GM21619 (cell line): ENCODE measurements around the gene PRM2.

Experiments
- ATAC-seq: cut with Tn5 transposase; IDR thresholded peaks from one replicate; pipeline ENCODE4 v1.9.1; 2021; ENCODE audit not compliant: unreplicated experiment

Gene PRM2

DNA sequence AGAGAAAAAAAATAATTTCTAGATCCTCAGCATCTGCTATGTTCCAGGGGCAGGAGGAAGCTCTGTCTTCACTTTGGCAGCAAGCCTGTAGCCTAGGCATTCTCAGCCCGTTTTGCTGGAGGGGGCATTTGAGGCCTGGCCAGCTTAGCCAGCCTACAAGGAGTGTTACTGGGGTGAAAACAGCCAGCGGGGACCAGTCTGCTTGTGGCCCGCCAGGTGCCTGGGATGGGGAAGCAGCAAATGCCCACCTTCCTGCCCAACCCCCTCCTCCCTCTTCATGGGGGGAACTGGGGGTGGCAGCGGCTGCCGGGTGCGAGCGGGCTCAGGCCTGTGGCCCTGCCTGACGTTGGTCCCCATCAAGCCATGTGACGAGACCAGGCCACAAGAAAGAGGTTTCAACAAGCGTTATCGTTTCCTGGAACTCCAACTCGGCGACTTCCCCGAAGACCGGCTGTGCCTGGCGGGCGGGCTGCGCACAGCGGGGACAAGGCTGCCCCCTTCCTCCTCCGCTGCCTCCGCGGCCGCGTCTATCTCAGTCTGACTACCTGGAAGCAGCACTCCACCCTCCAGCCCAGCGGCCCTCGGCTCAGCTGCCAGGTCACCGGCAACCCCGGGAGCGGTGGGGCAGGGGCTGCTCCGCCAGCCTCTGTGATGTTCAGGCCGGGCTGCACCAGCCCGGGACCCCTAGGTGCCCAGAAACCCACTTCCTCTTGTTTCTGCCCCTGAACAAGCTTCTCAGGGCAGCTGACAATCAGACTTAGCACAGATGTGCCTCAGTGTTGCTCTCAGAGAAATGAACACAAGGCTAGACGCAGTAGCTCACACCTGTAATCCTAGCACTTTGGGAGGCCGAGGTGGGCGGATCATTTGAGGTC lies 43.2 kb downstream of the PRM2 start:
- no peak for ATAC-seq

GRCh38 chr16:11232302-11232851 lies 43.9 kb downstream of the PRM2 start:
- ATAC-seq, result no peak

DNA sequence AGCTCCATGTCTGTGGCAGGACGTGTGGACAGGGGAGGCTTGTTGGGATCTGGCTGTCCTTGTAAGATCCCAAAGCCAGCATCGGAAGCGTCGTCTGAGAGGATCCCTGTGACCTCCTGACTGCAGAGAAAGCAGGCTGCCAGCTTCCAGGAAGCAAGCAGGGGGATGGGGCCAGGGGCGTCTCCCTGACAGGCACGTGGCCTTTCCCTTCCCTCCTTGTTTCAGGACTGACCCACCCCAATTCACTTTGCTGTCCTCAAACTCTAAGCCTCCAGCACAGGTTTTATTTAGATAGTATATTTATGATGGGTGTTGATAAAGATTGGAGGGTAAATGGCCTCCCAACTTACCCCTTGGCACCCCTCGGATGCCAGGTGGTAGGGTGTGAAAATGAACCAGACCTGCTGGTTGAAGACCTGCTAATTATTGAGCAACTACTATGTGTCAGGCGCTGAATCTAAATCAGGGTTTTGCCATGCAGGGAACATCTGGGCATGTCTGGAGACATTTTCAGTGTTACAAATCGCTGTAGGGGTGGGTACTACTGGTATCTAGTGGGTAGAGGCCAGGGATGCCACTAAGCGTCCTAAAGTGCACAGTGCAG lies 44.8 kb downstream of the PRM2 start:
- no peak for ATAC-seq

- no peak for ATAC-seq
Measured at GRCh38 chr16:11229906-11230305, 46.4 kb downstream of the PRM2 start.

DNA sequence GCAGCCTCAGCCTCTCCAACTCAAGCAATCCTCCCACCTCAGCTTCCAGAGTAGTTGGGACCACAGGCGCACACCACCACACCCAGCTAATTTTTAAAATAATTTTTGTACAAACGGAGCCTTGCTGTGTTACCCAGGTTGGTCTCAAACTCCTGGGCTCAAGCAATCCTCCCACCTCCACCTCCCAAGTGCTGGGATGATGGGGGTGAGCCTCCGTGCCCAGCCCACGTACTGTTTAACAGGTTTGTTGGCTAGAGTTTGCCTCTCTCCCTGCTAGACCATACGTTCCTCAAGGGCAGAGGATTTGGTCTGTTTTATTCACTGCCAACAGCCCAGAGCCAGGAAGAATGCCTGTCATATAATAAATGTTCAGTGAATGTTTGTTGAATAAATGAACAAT lies 46.8 kb downstream of the PRM2 start:
- no peak for ATAC-seq

DNA sequence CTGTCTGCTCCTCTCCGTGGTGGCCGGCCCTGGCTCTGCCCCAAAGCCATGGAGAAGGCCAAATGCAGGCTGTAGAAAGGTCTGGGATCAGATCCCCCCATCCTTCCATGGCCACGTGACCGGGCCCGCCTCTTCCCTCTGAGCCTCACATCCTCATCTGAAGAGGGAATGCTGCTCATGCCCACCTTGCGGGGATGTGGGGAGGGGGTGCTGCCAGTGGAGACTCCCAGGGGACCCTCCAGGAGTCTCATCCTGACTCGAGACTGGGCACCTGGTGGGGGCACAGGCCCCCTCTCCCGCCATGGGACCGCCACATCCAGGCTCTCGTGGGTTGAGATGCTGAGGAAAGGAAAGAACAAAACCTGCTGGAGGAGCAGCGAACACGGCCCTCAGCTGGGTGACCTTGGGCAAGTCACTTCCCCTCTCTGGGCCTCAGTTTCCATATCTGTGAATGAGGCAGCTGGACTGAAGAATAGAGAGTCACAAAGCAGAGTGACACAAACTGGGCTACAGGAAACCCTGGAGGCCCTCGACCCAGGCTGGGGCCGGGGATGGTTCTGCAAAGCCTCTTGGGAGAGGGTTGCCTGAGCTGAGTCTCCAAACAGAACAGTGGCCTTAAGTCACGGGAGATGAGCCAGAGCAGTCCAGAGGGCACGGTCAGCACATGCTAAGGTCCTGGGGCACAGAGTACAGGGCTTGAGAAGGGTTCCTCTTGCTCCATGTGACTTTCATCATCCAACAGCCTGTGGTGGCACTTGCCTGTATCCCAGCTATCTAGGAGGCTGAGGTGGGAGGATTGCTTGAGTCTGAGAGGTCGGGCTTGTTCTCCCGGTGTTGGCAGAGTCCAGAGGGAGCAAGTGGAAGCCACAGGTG lies 50.4 kb downstream of the PRM2 start:
- ATAC-seq, result no peak
